ENCODE data around the gene CLEC2A. TPM values are rescaled to one million over a fixed set of nuclear protein-coding genes. Genes with fewer than 3 reads are reported as not detected.
"Not testable (repeated sequence)": the region's sequence is repeated elsewhere in the genome, so short reads cannot be mapped to it uniquely, and the experiment has no call there.

The CLEC2A gene
- not detected for total RNA-seq

- no peak for DNase-seq (ENCODE audit: low spot score)
- ATAC-seq, result no peak
Observed at GRCh38 chr12:9932270-9932669, at the start of gene CLEC2A. Gene CLEC2A, minus strand, starts transcription at chr12:9932370. Its CDS starts 41 bp downstream, at chr12:9932329.

DNA sequence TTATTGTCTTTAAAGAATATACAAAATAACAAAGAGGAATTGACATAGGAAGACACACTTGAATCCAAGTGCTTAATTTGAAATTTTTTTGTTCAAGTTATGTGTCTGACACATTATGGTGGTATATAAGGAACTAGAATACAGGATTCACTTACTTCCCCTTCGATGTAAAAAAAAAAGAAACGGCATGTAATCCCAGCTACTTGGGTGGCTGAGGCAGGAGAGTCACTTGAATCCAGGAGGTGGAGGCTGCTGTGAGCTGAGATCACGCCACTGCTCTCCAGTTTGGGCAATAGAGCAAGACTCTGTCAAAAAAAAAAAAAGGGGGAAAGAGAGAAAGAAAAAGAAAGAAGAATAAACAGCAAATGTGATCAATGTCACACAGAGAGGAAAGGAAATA lies 48.0 kb upstream of the CLEC2A start:
- ATAC-seq, result no peak
- DNase-seq (ENCODE audit: low spot score), result no peak

- no peak for DNase-seq (ENCODE audit: low spot score)
- no peak for ATAC-seq
Observed at GRCh38 chr12:9977916-9978315, 45.7 kb upstream of the CLEC2A start.

GRCh38 chr12:9976626-9977025 lies 44.5 kb upstream of the CLEC2A start:
- not testable (repeated sequence) for ATAC-seq; DNase-seq (ENCODE audit: low spot score)

DNA sequence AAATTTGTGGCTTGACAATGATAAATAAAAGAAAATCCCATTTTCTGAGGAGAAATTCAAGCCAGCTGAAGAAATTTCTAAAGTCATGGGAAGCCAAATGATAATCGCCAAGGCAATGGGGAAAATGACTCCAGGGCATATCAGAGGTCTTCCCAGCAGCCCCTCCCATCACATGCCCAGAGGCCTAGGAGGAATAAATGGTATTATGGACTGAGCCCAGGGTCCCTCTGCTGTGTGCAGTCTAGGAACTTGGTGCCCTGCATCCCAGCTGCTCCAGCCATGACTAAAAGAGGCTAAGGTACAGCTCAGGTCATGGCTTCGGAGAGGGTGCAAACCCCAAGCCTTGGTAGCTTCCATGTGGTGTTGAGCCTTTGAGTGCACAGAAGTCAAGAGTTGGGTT lies 43.4 kb upstream of the CLEC2A start:
- no peak for ATAC-seq
- no peak for DNase-seq (ENCODE audit: low spot score)

DNA sequence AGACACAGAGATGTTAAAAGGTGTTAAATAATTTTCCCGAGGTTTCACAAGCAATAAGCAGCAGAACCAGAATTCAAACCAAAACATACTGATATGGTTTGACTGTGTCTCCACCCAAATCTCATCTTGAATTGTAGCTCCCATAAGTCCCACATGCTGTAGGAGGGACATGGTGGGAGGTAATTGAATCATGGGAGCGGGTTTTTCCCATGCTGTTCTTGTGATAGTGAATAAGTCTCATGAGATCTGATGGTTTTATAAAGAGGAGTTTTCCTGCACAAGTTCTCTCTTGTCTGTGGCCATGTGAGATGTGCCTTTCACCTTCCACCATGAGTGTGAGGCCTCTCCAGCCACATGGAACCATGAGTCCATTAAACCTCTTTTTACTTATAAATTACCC lies 42.6 kb upstream of the CLEC2A start:
- DNase-seq (ENCODE audit: low spot score); ATAC-seq: not testable (repeated sequence)

DNA sequence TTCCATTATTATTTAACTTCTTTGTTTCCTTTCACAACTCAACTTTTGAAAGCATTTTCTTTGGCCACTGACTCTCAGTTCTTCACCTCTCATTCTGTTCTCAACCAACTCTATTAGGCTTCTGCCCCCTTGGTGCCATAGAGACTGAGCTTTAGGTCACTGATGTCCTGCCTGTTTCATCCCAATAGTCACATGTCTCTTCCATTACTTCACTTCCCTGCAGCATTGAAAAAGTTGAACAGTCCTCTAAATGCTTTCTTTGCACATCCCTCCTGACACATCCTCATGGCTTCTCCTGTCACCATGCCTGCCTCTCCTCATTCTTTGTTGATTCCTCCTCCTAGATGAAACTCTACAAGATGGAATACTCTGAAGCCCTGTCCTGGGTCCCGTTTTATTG lies 41.8 kb upstream of the CLEC2A start:
- DNase-seq (ENCODE audit: low spot score), result no peak
- no peak for ATAC-seq

GRCh38 chr12:9971181-9971580 lies 39.0 kb upstream of the CLEC2A start, which contains the start of gene CLEC12A:
Gene CLEC12A, plus strand, starts transcription at chr12:9971409. Its CDS starts 188 bp downstream, at chr12:9971597.
- no peak for ATAC-seq

DNA sequence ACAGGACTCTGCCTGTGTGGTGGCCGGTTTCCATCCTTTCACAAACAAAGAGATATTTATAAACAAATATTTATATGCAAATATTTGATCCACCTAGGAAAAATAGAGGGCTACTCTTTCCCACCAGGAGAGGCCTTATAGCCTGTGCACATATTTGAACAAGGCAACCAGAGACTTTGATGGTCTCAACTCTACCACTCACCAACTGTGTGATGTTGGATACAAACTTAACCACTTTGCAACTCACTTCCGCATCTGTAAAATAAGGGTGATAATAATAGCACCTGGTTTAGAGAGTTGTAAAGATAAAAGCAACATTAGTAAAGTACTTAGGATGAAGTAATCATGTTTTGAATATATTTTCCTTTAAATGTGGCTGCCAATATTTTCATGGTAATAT lies 37.5 kb upstream of the CLEC2A start:
- DNase-seq (ENCODE audit: low spot score) (no peak), ATAC-seq (no peak)

More at GRCh38 chr12:9971181-9971580, 39.0 kb upstream of the CLEC2A start, which contains the start of gene CLEC12A:
- DNase-seq (ENCODE audit: low spot score), result no peak

DNA sequence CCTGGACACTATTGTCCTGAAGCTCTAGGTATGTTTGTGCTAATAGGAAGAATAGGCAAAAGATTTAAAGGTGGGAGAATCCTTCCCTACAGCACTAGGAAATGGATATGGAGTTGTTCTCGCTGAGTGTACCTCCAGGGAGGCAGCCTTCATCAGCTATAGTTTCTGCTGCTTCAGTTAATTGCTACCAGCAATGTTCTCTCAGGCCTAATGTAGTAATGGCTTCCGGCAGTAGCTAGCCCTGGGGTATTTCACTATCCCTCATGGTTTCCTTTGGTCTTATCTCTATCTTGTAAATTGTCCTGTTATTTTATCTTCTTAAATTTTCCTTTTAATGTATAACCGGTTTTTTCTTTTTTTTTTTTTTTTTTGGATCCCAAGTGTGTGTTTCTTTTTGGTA lies 29.7 kb upstream of the CLEC2A start:
- ATAC-seq (no peak), DNase-seq (ENCODE audit: low spot score) (no peak)

DNA sequence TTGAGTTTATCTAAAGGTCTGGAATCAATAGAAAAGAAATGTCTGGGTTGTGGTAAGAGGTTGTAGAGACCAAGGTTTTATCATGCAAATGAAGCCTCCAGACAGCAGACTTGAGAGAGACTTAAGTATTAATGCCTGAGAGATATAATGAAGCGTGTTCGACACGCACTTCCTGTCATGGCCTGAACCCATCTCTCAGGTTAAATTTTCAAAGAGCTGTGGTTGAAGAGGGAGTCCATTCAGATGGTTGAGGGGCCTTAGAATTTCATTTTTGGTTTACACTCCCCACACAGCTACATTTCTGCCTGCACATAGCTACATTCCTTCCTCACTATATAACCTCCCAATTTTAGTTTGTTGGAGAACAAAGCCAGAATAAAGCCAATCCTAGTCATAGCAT lies 28.9 kb upstream of the CLEC2A start:
- ATAC-seq (no peak), DNase-seq (ENCODE audit: low spot score) (no peak)

DNA sequence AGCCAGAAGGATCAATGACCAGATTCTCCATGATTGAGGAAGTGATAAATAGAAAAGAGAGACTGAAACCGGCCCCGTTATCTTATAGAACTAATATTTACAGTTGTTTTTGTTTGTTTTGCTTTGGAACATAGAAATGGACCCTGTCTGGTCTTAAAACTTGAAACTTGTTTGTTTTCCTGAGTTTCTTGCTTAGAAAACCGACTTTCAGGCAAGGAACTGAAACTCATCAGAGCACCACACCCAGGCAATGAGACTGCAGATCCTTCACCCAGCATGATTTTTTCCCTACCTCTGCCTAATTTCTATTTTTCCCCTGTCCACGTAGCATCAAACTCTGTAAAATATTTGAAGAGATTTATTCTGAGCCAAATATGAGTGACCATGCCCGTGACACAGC lies 28.4 kb upstream of the CLEC2A start:
- DNase-seq (ENCODE audit: low spot score) (no peak), ATAC-seq (no peak)

DNA sequence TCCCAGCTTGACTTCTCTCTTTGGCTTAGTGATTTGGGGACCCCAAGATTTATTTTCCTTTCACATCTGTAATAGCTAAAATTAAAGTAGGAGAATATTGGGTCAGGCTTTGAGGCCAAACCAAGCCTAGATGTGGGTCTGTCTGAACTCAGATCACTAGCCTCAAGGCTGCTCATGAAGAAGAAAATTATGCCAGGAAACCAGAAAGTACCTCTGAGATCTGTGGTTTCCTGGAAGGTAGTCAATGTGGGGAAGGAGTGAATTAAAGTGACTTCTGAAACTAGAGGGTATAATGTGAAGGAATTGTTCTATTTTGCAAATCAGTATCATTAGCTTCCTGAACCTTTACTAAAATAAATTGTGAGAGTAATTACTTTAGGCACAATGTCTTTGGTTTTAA lies 25.7 kb upstream of the CLEC2A start:
- DNase-seq (ENCODE audit: low spot score) (no peak), ATAC-seq (no peak)

DNA sequence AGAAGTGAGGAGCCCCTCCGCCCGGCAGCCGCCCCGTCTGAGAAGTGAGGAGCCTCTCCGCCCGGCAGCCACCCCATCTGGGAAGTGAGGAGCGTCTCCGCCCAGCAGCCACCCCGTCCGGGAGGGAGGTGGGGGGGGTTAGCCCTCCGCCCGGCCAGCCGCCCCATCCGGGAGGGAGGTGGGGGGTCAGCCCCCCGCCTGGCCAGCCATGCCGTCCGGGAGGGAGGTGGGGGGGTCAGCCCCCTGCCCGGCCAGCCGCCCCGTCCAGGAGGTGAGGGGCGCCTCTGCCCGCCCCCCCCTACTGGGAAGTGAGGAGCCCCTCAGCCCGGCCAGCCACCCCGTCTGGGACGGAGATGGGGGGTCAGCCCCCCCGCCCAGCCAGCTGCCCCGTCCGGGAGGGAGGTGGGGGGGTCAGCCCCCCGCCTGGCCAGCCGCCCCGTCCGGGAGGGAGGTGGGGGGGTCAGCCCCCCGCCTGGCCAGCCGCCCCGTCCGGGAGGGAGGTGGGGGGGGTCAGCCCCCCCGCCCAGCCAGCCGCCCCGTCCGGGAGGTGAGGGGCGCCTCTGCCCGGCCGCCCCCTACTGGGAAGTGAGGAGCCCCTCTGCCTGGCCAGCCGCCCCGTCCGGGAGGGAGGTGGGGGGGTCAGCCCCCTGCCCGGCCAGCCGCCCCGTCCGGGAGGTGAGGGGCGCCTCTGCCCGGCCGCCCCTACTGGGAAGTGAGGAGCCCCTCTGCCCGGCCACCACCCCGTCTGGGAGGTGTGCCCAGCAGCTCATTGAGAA lies 21.0 kb upstream of the CLEC2A start:
- not testable (repeated sequence) for DNase-seq (ENCODE audit: low spot score)

DNA sequence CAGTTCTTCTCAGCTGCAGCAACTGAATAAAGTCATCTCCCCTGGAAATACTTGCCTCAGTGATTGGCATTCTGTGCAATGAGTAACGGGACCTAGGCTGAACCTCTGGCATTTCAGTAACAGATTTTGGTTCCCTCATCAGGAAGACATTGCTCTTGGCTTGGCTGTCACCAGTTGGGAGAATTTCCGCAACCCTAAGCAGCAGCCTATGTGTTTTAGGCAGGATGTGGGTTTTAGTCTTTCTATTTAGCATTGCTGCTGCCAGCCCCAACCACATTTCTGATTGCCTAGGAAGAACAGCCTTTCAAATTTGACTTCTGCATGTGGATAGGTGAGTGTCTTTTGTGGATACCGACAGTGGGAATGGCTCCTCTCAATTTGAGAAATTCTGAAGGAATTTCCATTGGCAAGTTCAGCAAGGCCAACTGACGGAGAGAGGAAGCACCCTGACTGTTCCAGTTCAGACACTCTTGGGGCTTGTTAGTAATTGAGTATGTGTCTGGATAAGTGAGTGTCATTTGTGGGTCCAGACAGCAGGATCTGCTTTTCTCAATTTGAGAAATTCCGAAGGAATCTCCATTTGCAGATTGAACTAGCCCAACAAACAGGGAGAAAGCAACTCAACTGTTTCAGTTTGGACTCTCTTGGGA lies 19.0 kb upstream of the CLEC2A start:
- DNase-seq (ENCODE audit: low spot score), result no peak
- no peak for ATAC-seq

More for the DNA sequence above, 21.0 kb upstream of the CLEC2A start:
- not testable (repeated sequence) for ATAC-seq

- ATAC-seq (no peak), DNase-seq (ENCODE audit: low spot score) (no peak)
Observed at GRCh38 chr12:9948606-9949296, 16.6 kb upstream of the CLEC2A start.

DNA sequence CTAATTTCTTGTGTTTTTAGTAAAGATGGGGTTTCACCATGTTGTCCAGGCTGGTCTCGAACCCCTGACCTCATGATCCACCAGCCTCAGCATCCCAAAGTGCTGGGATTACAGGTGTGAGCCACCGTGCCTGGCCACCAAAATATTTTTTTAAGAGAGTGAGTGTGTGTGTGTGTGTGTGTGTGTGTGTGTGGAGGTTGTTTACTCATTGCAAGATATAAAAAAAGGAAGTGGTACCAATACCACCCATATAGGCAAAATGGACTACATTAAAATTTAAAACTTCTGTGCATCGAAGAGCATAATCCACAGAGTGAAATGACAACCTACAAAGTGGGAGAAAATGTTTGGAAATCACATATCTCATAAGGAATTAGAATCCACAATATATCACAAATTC lies 15.5 kb upstream of the CLEC2A start:
- no peak for DNase-seq (ENCODE audit: low spot score)
- no peak for ATAC-seq

DNA sequence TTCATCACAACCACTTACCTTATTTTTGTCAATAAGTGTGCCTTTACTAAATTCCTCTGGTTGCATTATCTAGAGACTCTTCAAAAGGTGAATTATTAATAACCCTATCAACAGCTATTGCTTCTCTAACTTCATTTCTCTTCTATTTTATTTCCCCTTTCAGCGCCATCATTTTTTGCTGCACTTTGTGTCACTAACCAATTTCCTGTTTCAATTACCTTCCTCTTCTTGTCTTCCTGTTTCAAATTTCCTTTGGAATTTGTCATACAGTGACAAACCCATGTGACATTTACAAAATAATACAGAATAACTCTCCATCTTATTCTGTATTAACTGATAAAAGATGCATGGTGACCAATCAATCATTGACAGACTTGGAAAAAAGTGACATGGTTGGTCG lies 12.2 kb upstream of the CLEC2A start:
- ATAC-seq (no peak), DNase-seq (ENCODE audit: low spot score) (no peak)

GRCh38 chr12:9943240-9943639 lies 11.1 kb upstream of the CLEC2A start:
- DNase-seq (ENCODE audit: low spot score), result no peak

DNA sequence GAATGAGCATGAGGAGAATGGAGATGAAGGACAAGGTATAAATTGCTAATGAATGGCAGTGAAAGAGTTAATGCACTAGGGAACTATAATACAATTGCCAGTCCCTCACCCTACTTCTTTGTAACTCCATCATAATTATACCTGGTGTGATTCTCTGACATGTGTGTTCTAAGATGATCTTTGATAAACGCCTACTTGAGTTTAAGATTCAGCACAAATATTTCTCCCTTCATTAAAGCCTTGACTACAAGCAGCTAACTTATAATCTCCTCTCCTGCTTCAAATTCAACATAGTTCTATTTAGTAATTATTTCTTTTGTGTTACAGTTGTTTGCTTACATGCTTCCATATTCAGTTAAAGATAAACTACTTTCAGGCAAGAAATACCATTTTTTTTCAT lies 9.7 kb upstream of the CLEC2A start:
- no peak for DNase-seq (ENCODE audit: low spot score)
- no peak for ATAC-seq

More at GRCh38 chr12:9943240-9943639, 11.1 kb upstream of the CLEC2A start:
- ATAC-seq, result no peak

GRCh38 chr12:9940375-9940774 lies 8.2 kb upstream of the CLEC2A start:
- no peak for ATAC-seq
- DNase-seq (ENCODE audit: low spot score), result no peak

DNA sequence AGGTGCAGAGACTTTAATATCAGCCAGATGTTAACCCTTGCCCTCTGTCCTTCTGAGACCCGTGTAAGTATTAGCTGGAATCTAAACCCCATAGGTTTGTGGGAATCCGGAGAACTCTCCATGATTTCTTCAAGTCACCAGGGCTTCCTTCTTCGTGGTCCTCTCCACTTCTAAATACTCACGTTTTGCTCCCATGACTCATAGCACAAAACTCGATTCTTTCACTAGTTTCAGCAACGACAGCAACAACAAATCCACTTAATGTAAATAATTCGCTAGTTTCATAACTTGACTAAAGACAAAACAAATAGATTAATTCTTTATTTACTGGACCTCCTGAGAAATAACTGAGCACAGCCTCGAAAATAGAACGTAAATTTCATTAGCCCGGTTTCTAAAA lies 4.4 kb upstream of the CLEC2A start:
- ATAC-seq (no peak), DNase-seq (ENCODE audit: low spot score) (no peak)

Measured in left lobe of liver (tissue), 2 donors.